Measurements from ENCODE around the gene C1orf105.

DNA sequence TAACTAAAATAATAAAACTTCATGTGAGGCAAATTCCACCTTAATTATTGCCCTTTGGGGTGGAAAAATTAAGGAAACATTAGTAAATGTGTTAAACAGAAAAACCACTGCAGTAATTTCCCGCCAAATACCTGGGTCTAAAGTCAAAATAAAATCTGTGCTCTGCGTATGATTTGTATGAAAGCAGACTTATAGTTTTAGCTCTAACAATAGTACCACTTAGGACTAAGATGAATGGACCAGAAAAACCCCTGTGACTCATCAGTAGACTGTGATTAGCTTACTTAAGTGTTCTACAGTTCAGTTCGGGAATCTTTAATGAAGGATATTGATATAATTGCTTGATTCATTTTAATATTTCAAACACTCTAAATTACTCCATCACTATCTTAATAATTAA is 23.3 kb upstream of the C1orf105 start:
- TF ChIP-seq CTCF (IDR thresholded peaks at IDR 0.05), result no peak
- no peak for TF ChIP-seq POLR2A (IDR thresholded peaks at IDR 0.05)

Data from transverse colon (tissue), 3 donors.